ENCODE measurements around the gene ZXDC.
A peak's percentile ranks its signal among the peaks of the same experiment; 100 is the strongest.

The ZXDC gene

GRCh38 chr3:126475413-126476114 is at the start of gene ZXDC:
Gene ZXDC (minus strand): TSS chr3:126475891. CDS start chr3:126475865, 26 bp downstream.
- peak; percentile 85 to 87 for DNase-seq (ENCODE audit: low read depth in 2 of 2)

GRCh38 chr3:126525091-126525852 is 49.6 kb upstream of the ZXDC start:
- no peak for DNase-seq (ENCODE audit: low read depth in 2 of 2)

GRCh38 chr3:126524429-126524988 is 48.8 kb upstream of the ZXDC start:
- no peak for DNase-seq (ENCODE audit: low read depth in 2 of 2)

- no peak for DNase-seq (ENCODE audit: low read depth in 2 of 2)
Measured at GRCh38 chr3:126523745-126524428, 48.2 kb upstream of the ZXDC start, which contains the start of gene CHST13. Gene CHST13 (plus strand): TSS chr3:126524155. CDS start chr3:126524333, 178 bp downstream.

- peak in 1 of 2 donors; percentile 7 for DNase-seq (ENCODE audit: low read depth in 2 of 2)
Measured at GRCh38 chr3:126522363-126522788, 46.7 kb upstream of the ZXDC start.

GRCh38 chr3:126521122-126521891 is 45.6 kb upstream of the ZXDC start:
- no peak for DNase-seq (ENCODE audit: low read depth in 2 of 2)

- DNase-seq (ENCODE audit: low read depth in 2 of 2): no peak
Measured at GRCh38 chr3:126519506-126520455, 44.1 kb upstream of the ZXDC start.

GRCh38 chr3:126518779-126519177 is 43.1 kb upstream of the ZXDC start:
- no peak for DNase-seq (ENCODE audit: low read depth in 2 of 2)

GRCh38 chr3:126517986-126518778 is 42.5 kb upstream of the ZXDC start:
- DNase-seq (ENCODE audit: low read depth in 2 of 2): no peak

GRCh38 chr3:126517291-126517951 is 41.7 kb upstream of the ZXDC start, which contains the start of gene UROC1:
Gene UROC1 (minus strand): TSS chr3:126517773. CDS start chr3:126517719, 54 bp downstream.
- DNase-seq (ENCODE audit: low read depth in 2 of 2): no peak

- no peak for DNase-seq (ENCODE audit: low read depth in 2 of 2)
Measured at GRCh38 chr3:126516936-126517290, 41.2 kb upstream of the ZXDC start.

GRCh38 chr3:126516152-126516935 is 40.7 kb upstream of the ZXDC start:
- no peak for DNase-seq (ENCODE audit: low read depth in 2 of 2)

GRCh38 chr3:126515066-126515706 is 39.5 kb upstream of the ZXDC start:
- DNase-seq (ENCODE audit: low read depth in 2 of 2): no peak

GRCh38 chr3:126514161-126514560 is 38.5 kb upstream of the ZXDC start:
- DNase-seq (ENCODE audit: low read depth in 2 of 2): no peak

GRCh38 chr3:126512916-126513650 is 37.4 kb upstream of the ZXDC start:
- no peak for DNase-seq (ENCODE audit: low read depth in 2 of 2)

- no peak for DNase-seq (ENCODE audit: low read depth in 2 of 2)
Measured at GRCh38 chr3:126512026-126512425, 36.3 kb upstream of the ZXDC start.

GRCh38 chr3:126511291-126511690 is 35.6 kb upstream of the ZXDC start:
- DNase-seq (ENCODE audit: low read depth in 2 of 2): no peak

All from stimulated activated CD4-positive, alpha-beta T cell treated with anti-CD3 and anti-CD28 coated beads, Interleukin-1b, Interleukin-23, amount 100 ng/mL, for 1 hour (primary cell).